GM08714 (cell line): ENCODE measurements around the gene PRKCA.

Experiments used
- H3K4me3 ChIP-seq: fragments of 200-500 bp; sonication (Bioruptor generic); 2 replicates; pipeline ENCODE4 v1.5.1; 2014; ENCODE audit warnings: mild to moderate bottlenecking, low read length, inconsistent platforms
- ZNF274 ChIP-seq: IDR thresholded peaks from 2 replicates; pipeline ENCODE4 v1.6.1; 2012; ENCODE audit warnings: mild to moderate bottlenecking, low read depth, low read length

PRKCA gene

GRCh38 chr17:66406701-66407644, 104.6 kb downstream of the PRKCA start:
- TF ChIP-seq ZNF274, result no peak
- H3K4me3 ChIP-seq, result no peak overlapping the region

- H3K4me3 ChIP-seq, result no peak overlapping the region
- no peak for TF ChIP-seq ZNF274
Measured at GRCh38 chr17:66407864-66408263, 105.5 kb downstream of the PRKCA start.

- no peak for TF ChIP-seq ZNF274
- no peak overlapping the region for H3K4me3 ChIP-seq
Measured at GRCh38 chr17:66411520-66411919, 109.1 kb downstream of the PRKCA start.

- no peak for TF ChIP-seq ZNF274
- no peak overlapping the region for H3K4me3 ChIP-seq
Measured at GRCh38 chr17:66412857-66413558, 110.6 kb downstream of the PRKCA start.

GRCh38 chr17:66413559-66414520, 111.4 kb downstream of the PRKCA start:
- no peak overlapping the region for H3K4me3 ChIP-seq
- TF ChIP-seq ZNF274, result no peak

GRCh38 chr17:66414561-66415175, 112.3 kb downstream of the PRKCA start:
- TF ChIP-seq ZNF274, result no peak
- no peak overlapping the region for H3K4me3 ChIP-seq

GRCh38 chr17:66415366-66416206, 113.2 kb downstream of the PRKCA start:
- TF ChIP-seq ZNF274, result no peak
- no peak overlapping the region for H3K4me3 ChIP-seq

- no peak overlapping the region for H3K4me3 ChIP-seq
- no peak for TF ChIP-seq ZNF274
Measured at GRCh38 chr17:66416207-66416940, 114.0 kb downstream of the PRKCA start.

- no peak for TF ChIP-seq ZNF274
- H3K4me3 ChIP-seq, result no peak overlapping the region
Measured at GRCh38 chr17:66417300-66417719, 114.9 kb downstream of the PRKCA start.

GRCh38 chr17:66420961-66421371, 118.6 kb downstream of the PRKCA start:
- TF ChIP-seq ZNF274, result no peak
- no peak overlapping the region for H3K4me3 ChIP-seq

- H3K4me3 ChIP-seq, result no peak overlapping the region
- TF ChIP-seq ZNF274, result no peak
Measured at GRCh38 chr17:66422186-66422585, 119.8 kb downstream of the PRKCA start.
